HG03558 (cell line): Measurements from ENCODE around the gene CEP44.
"Not testable (repeated sequence)": the region's sequence is repeated elsewhere in the genome, so short reads cannot be mapped to it uniquely, and the experiment has no call there.

Experiments used
- ATAC-seq: cut with Tn5 transposase; IDR thresholded peaks from one replicate; pipeline ENCODE4 v1.9.1; 2021; ENCODE audit warnings: moderate number of reproducible peaks; ENCODE audit not compliant: unreplicated experiment; ENCODE audit errors: extremely low read depth

Gene CEP44

GRCh38 chr4:174380206-174380605, 96.5 kb downstream of the CEP44 start:
- not testable (repeated sequence) for ATAC-seq

- no peak for ATAC-seq
These were observed 97.2 kb downstream of the CEP44 start for GRCh38 chr4:174380699-174381439.

- no peak for ATAC-seq
These were observed 97.7 kb downstream of the CEP44 start for GRCh38 chr4:174381440-174381800.
